Endothelial cell (in vitro differentiated cells): ENCODE data around the gene ELP4. TPM values are rescaled to one million over a fixed set of nuclear protein-coding genes. Genes with fewer than 3 reads are reported as not detected.

Source experiments
- DNase-seq: peaks from one replicate; pipeline ENCODE4 v3.0.0; 2021; ENCODE audit warnings: low spot score
- H3K27ac Mint-ChIP-seq: one replicate; pipeline ENCODE4 v1.8.0; 2021; ENCODE audit warnings: mixed read lengths, inconsistent platforms; ENCODE audit not compliant: unreplicated experiment
- H3K27me3 Mint-ChIP-seq: one replicate; pipeline ENCODE4 v1.8.0; 2021; ENCODE audit warnings: mild to moderate bottlenecking, moderate library complexity, mixed read lengths, inconsistent platforms; ENCODE audit not compliant: unreplicated experiment
- H3K36me3 Mint-ChIP-seq: one replicate; pipeline ENCODE4 v1.8.0; 2021; ENCODE audit warnings: mild to moderate bottlenecking, low read depth, mixed read lengths, inconsistent platforms; ENCODE audit not compliant: unreplicated experiment
- H3K4me1 Mint-ChIP-seq: one replicate; pipeline ENCODE4 v1.8.0; 2021; ENCODE audit warnings: mild to moderate bottlenecking, mixed read lengths, inconsistent platforms; ENCODE audit not compliant: unreplicated experiment
- H3K4me3 Mint-ChIP-seq: one replicate; pipeline ENCODE4 v1.8.0; 2021; ENCODE audit warnings: mild to moderate bottlenecking, mixed read lengths, inconsistent platforms; ENCODE audit not compliant: unreplicated experiment
- H3K9me3 Mint-ChIP-seq: one replicate; pipeline ENCODE4 v1.8.0; 2021; ENCODE audit warnings: mixed read lengths, inconsistent platforms; ENCODE audit not compliant: unreplicated experiment
- total RNA-seq: library from RNA; stranded (reverse); fragmentation: NEBNext Ultra II Directional; extraction: Animal tissue kit (Norgen Biotek cat#: 25700); gene quantifications from one replicate; pipeline ENCODE4 v1.2.1, GENCODE V29; 2021; ENCODE audit not compliant: unreplicated experiment
- TF ChIP-seq, protein P1 (sequence below): fragments of 200-600 bp; sonication (generic); IDR thresholded peaks from one replicate; pipeline ENCODE4 v1.5.0; 2021; ENCODE audit warnings: antibody characterized with exemption; ENCODE audit not compliant: unreplicated experiment

Gene ELP4
- total RNA-seq, 1 donor from 2014 or later, result 9.5 TPM

DNA sequence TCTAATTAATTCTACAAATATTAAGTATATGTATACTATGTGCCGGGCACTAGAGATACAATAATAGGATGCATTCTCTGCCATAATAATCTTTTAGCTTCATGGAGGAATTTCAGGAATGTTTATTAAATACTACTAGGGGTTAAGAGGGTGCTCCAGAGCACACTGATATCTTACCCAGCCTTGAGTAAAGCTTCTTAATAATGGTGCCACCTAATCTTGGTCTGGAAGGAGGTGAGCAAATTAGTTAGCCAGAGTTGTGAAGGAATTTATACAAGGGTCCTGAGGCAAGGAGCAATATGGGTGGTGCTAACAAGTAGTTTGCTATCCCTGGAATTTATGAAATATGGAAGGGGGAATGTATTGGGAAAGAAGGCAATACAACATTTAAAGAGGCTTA, 21.7 kb downstream of the ELP4 start:
- TF ChIP-seq, protein P1, sequence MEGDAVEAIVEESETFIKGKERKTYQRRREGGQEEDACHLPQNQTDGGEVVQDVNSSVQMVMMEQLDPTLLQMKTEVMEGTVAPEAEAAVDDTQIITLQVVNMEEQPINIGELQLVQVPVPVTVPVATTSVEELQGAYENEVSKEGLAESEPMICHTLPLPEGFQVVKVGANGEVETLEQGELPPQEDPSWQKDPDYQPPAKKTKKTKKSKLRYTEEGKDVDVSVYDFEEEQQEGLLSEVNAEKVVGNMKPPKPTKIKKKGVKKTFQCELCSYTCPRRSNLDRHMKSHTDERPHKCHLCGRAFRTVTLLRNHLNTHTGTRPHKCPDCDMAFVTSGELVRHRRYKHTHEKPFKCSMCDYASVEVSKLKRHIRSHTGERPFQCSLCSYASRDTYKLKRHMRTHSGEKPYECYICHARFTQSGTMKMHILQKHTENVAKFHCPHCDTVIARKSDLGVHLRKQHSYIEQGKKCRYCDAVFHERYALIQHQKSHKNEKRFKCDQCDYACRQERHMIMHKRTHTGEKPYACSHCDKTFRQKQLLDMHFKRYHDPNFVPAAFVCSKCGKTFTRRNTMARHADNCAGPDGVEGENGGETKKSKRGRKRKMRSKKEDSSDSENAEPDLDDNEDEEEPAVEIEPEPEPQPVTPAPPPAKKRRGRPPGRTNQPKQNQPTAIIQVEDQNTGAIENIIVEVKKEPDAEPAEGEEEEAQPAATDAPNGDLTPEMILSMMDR, result no peak
- H3K4me3 Mint-ChIP-seq, result no peak overlapping the region
- no peaks in the 10 kb centered on the region for H3K27me3 Mint-ChIP-seq
- no peaks in the 10 kb centered on the region for H3K9me3 Mint-ChIP-seq
- H3K36me3 Mint-ChIP-seq, result peaks cover 3% of the 10 kb centered on the region
- no peak for DNase-seq
- no peaks in the 10 kb centered on the region for H3K4me1 Mint-ChIP-seq
- H3K27ac Mint-ChIP-seq, result no peak overlapping the region

DNA sequence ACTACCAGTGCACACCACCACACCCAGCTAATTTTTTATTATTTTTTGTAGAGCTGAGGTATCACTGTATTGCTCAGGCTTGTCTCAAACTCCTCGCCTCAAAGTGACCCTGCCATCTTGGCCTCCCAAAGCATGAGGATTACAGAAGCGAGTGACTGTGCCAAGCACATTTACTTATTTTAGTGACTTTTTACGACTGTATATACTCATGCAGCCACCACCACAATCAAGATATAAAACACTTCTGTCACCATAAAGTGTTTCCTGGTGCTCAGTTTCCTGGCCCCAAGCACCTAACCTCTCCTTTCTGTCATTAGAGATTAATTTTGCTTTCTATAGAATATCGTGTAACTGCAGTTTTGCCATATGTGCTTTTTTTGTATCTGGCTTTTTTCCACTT, 25.9 kb downstream of the ELP4 start:
- Mint-ChIP-seq H3K4me1 (no peaks in the 10 kb centered on the region), H3K36me3 (peaks cover 3% of the 10 kb centered on the region)

GRCh38 chr11:31542862-31543261, 33.3 kb downstream of the ELP4 start:
- no peak for DNase-seq
- Mint-ChIP-seq H3K27me3 (no peaks in the 10 kb centered on the region), H3K36me3 (peaks cover 25% of the 10 kb centered on the region), H3K27ac (no peak overlapping the region), H3K4me1 (no peaks in the 10 kb centered on the region), H3K4me3 (no peak overlapping the region), H3K9me3 (peaks cover 7% of the 10 kb centered on the region)
- TF ChIP-seq, protein P1, result no peak

More for the DNA sequence above, 25.9 kb downstream of the ELP4 start:
- TF ChIP-seq, protein P1, result no peak
- DNase-seq, result no peak
- Mint-ChIP-seq H3K27me3 (no peaks in the 10 kb centered on the region), H3K9me3 (no peaks in the 10 kb centered on the region), H3K4me3 (no peak overlapping the region), H3K27ac (no peak overlapping the region)

DNA sequence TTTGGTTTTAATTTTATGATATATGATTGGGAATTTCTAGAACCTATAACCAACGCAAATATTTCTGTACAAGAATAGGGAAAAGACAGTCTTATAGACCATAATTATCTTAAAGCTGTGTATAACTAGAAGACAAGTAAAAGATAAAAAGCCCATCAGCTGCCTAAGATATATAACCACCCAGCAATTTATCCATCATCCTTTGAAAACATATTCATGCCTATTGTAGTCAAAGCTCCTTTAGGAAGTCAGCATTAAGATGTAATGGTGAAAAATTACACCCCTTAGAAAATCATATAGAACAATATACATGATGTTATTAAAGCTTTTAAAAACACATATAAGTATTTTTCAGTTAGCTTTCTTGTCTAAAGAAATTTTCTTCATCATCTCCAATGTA, 46.4 kb downstream of the ELP4 start:
- no peaks in the 10 kb centered on the region for H3K4me1 Mint-ChIP-seq
- H3K27me3 Mint-ChIP-seq, result no peaks in the 10 kb centered on the region
- no peaks in the 10 kb centered on the region for H3K36me3 Mint-ChIP-seq
- no peak overlapping the region for H3K4me3 Mint-ChIP-seq
- no peak for DNase-seq
- no peak overlapping the region for H3K27ac Mint-ChIP-seq
- H3K9me3 Mint-ChIP-seq, result no peaks in the 10 kb centered on the region
- TF ChIP-seq, protein P1, result no peak

- Mint-ChIP-seq H3K27ac (no peak overlapping the region), H3K27me3 (no peaks in the 10 kb centered on the region)
- DNase-seq, result no peak
These were observed 48.4 kb downstream of the ELP4 start for GRCh38 chr11:31558001-31558400.

More at GRCh38 chr11:31558001-31558400, 48.4 kb downstream of the ELP4 start:
- Mint-ChIP-seq H3K36me3 (no peaks in the 10 kb centered on the region), H3K4me3 (no peak overlapping the region), H3K4me1 (no peaks in the 10 kb centered on the region), H3K9me3 (no peaks in the 10 kb centered on the region)
- TF ChIP-seq, protein P1, result no peak
